Activated T-helper 1 cell treated with Interleukin-2 at 50 U/mL for 16 hours (primary cell): ENCODE results near the gene FAM174B.

ENCODE experiments used
- DNase-seq: peaks from one replicate; pipeline ENCODE4 v3.0.0-alpha.2; 2020; ENCODE audit warnings: low read depth

FAM174B gene

DNA sequence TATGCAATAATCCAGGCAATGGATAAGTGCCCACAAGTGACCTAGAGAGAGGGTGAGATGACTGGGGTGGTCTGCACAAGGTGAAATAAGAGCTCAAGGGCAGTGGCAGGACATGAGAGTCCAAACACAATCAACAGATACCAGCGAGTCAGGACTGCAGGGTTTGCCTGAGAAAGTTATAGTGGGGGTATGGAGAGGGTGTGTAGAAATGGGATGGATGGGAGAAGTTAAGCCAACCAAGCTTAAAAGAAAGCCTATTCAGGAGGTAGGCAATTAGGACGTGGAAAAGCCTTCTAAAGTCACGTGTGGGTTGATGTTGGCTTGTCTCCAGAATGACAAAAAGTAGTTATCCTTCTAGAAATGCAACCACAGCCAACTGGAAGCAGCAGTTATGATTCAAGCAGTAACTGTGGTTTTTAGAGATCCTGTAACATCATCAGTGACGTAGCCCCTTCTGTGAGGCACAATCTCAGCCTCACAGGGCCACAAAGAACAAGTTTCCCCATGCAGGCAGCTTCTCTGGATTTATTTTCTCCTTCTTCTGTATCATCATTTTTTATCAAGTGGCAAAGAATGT lies 56.1 kb downstream of the FAM174B start:
- no peak for DNase-seq

DNA sequence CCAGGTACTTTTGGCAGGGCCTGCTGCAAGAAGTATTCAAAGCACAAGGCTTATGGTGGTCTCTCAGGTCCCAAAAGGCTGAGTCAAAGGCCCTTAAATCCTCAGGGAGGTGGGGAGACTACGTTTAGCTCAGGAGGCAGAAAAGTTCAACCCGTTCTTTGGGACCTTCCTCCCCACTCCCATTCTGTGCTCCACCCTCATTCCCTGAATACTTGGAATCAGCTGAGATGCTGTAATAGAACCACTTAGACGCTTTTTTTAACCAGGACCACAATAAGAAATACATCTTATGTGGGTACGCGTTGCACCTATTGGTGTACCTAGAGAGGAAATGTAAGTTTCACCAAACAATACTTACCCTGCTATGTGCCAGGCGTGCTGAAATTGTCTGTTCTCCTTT lies 58.0 kb downstream of the FAM174B start:
- DNase-seq = no peak

DNA sequence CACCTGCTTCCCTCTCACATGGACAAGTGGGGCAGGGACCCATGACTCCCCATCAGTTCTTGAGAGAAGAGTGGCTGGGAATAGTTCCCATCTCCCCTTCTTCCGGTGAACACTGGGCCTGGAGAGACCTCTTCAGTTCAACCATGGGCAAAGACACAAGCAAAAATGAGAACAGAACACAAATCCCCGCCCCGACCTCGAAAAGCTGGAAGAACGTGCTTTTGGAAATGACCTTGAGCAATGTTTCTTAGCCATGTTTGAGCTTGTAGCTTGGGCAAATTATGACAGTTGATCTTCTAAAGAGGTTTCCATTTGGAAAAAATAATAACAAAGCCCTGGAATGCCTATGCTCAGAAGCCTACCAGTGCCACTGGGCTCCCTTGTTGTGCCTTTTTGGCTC lies 59.0 kb downstream of the FAM174B start:
- no peak for DNase-seq

DNA sequence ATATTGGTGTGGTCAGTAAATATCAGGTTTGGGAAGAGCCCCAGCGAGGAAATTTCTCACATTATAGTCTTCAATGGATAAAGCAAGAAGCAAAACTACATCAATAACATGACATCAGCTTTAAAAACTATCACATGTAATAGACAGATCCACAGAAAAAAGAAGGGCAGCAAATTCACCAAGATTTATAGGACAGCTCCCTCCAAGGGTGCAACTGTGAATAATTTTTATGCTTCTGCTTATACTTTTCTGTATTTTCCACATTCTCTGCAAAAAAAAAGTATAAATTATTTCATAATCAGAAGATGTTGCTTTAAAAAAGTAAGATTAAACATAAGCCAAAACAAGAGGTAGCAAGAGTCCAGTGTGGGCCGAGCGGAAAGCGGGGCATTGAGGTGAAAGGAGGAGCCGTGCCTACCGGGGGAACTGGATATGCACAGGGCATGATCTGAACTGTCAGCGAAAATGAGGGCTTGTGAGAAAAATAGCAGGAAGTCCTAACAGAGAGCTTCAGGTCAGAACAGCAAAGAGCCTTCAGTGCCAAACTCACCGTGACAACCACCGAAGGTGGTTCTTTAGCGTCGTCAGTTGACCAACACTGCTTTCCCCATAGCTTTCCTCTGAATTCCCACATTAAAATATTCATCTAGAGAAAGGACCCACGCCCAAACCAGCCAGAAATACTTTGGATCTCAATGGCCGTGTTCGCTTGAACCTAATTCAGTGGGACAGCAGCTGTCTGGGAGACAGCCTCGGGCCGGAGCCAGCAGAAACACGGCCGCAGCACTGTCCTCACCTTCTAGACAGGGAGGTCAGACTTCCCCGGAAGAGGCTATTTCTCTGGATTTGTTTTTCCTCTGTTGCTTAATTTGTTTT lies 59.8 kb downstream of the FAM174B start:
- no peak for DNase-seq

DNA sequence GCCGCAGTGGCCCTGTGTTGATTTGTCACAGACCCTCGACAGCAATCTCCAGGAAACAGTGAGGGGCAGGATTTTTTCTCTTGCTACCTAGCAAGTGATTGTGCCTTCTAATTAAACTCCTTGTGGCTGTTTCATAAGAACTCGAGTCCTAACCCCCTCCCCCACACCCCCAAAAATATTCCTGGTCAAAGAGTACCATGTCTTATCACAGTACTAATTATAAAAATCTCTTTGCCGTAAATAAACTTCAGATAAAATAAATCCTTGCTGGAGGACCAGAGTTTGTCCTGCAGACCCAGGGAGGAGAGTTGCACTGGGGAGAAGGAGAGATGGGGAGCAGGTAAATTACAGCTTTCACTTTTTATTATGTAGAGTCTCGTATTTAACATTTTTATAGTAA lies 64.3 kb downstream of the FAM174B start:
- no peak for DNase-seq

DNA sequence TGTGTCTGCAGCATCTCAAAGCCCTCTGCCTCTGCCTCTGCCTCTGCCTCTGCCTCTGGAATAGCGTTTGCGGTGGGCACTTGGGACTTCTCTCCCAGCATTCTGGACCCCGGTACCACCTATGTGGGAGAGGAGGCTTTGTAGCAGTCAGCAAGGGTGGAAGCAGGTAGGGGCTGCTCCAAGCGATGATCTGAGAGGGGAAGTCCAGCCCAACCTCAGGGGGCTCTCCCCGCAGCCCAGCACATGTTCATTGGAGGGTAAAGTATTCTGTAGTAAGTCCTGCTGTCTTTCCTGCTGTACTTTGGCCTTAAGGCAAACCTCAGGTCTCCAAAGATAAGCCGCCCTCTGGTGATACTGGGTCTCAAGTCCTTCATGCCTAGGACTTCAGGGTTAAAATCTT lies 68.6 kb downstream of the FAM174B start:
- DNase-seq = no peak

DNA sequence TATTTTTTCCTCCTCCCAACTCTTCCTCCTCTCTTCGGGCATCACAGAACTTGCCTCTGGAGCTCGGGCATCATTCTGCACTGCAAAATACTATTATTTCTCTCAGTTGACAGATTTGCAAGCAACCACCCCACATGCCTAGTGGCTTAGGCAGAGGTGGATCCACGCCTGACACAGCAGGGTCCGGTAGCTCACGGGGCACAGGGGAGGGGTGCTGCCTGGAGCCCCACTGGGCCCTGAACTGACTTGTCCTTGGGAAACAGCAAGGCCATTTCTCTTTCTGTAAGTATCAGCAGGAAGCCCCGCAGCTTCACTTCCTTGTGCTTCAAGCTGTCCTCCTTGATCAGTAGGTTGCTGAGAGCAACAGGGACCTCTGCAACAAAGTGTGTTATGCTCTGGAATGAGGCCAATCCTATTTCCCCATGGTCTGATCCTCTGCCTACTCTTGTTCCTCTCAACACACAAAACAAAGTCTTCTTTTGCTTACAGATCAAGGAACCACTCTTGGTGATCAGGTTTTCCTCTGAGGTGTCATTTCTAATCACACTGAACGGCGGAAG lies 69.1 kb downstream of the FAM174B start:
- DNase-seq = no peak

DNA sequence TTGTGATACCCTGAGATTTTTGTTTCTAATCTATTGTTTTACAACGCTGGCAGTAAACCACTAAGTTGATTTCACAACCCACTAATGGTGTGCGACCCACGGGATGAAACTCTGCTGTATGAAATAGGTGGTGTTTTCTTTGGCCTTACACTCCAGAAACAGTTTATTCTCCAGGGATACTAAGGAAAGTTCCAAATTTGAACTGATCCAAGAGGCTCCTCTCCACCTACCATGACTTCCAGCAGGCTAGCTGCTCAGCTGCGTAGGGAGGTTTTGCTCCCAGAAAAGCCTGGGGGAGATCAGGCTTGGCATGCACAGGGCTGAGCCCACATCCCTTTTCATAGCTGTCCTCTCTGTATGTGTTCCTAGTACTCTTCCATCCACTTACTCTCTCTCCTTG lies 71.5 kb downstream of the FAM174B start:
- no peak for DNase-seq

DNA sequence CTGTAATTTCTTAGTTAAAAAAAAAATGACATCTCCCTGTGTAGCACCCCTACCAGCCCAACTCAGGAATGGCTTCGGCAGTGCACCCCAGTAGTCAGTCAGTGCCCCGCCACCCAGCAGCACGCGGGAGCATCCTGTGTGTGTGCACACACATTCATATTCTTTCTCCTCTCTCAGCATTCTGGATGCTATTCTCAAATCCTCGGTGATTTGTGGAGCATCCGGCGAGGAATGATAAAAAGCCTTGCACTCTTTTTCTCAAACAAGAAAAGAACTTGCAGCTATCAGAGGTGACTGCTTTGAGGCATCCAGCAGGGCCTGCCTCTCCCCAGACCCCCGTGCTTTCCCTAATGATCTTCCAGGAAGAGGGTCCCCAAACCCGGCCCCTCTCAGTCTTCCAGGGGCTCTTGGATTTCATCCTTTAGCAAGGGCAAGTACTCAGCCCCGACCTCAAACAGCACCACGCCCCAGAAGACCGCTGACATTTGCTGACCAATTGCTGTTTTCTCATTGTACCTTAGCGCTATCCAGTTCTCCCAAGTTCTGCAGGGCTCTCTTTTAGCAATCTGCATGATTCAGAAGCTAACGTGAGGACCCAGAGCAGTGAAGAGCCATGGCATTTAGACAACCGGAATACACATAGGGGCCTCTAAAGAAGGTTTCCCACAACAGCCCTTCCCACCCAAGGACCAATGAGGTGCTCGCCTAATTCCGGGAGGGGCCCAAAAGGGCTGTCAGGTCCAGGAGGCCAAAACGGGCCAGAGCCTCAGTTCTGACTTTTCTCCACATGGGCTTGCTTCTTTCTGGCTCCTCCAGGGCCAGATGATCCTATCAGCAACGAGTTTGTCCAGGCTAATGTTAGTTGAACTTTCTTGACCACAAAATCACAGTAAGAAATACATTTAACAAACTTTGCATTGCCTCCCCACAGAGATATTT lies 72.2 kb downstream of the FAM174B start:
- no peak for DNase-seq

DNA sequence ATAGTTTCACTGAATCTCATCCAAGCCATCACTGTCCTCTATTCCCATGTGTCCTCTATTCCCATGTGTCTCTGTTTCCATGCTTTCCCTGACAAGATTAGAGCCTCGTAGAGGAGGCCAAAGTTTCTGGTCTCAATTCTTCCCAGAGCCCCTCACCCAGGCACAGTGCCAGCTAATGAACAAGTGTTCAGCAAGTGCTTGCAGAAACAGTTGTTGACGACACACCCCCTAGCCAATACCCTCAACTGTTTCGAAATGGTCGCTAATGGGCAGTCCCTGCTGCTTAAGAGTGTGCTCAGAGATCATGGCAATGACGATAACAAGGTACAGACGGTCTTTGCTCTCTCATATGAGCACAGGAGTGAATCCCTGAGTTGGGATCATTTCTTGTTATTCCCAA lies 73.4 kb downstream of the FAM174B start:
- DNase-seq = no peak

DNA sequence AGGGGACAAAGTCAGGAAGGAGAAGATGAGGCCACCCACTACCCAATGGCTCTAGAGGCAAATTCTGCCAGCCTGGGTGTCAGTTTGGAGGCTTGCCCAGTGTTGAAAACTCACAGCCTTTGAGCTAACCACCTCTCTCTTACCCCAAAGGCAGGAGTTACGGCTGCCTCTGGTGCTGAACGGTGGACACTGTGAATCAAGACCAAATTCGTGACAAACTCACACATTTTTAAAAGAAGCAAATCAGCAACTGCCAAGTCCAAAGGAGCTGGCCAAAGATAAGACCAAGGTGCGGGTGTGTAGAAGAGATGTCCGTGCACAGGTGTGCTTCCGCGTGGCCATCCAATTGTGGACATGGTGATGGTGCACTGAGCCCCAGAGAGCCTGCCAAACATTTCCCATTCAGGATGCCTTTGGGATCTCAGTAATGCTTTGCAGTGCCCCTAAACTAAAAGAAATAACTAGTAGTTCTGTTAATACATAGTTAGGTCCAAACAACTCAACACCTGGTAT lies 74.6 kb downstream of the FAM174B start:
- no peak for DNase-seq

DNA sequence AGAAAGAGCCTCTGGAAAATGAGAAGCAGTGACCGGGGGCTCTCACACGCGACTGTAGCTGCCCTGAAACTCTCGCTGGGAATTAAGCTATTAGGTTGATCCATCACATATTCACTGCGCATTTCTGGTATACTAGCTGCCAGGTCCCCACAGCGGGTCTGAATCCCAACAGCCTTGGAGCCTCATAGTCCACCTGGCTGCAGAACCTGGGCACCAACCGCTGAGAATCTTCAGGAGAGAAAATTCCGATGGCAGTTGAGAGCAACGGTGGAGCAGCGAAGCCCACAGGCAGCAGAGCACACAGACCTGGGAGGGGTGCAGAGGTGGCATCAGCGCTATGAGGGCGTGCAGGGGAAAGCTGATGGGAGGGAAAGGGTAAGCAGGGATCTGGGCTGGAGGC lies 75.1 kb downstream of the FAM174B start:
- no peak for DNase-seq

DNA sequence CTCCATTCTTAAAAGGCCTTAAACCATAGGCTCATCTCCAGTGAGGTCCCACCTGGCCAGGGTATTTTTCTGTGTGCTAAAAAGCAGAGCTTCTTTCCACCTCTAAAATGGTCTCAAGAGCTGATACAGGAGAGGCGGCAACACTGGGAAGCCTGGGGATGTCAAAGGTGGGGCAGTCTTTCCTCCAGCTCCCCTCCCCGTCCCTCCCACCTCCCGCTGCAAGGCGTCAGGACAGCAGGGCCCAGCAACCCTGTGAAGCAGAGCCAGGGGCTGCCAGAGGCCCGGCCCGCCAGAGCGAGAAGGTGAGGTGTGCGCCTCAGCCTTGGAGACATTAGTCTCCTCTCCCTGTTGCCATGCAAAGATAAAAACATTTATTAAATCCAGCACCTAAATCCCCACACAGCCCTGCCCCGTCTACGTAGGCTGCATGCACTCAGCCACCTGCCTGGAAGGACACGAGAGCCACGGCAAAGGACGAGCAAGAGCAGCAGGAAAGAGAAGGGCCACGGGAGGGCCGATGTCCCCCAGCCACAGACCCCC lies 75.6 kb downstream of the FAM174B start:
- no peak for DNase-seq

DNA sequence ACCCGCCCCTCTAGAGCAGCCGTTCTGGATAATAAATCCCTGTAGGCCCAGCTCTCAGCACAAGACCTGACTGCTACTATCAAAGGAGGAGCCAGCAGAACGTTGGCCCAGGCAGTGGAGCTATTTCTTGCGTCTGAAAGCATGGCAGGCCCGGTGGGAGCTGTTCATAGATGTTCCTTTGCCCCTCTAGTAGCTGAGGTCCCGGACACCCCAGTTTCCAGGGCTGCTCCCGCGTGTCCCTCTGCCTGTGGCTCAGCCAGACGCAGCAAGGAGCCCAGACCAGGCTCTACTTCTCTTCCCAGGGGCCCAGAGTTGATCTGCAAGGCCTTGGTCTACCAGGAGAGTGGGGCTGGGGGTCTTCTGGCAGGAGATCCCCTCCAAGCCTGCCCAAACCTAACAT lies 76.1 kb downstream of the FAM174B start:
- no peak for DNase-seq

DNA sequence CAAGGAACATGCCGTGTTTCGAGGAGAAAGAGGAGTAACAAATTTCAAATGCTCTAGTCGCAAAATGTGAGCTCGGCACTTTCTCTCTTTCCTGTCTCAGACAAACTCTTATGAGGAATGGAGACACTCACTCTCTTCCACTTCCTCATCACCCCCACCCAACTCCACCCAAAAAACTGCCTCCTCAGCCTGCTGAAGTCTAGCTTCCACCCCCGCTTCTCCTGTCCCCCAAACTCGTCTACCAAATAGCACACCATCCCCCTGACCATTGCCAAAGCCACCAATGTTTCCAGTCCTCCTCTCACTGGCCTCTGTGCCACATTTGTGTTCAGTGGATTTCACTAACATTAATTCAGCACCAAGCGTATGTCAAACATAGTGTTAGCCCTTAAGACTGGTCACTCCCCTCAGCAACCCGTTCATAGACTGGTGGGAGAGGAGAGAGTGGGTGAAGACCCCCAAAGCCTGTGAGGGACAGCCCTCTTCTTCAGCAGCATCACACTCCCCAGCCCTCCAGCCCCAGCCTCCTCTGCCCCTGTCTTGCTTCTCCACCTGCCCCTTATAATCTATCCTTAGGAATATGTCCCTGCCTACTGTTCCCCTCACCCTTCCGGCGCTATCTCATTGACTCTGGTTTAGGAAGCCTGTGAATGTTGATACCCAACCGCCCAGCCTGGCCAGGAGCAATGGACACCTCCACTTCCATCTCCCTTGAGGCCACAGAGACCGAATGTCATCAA lies 77.3 kb downstream of the FAM174B start:
- DNase-seq = no peak

DNA sequence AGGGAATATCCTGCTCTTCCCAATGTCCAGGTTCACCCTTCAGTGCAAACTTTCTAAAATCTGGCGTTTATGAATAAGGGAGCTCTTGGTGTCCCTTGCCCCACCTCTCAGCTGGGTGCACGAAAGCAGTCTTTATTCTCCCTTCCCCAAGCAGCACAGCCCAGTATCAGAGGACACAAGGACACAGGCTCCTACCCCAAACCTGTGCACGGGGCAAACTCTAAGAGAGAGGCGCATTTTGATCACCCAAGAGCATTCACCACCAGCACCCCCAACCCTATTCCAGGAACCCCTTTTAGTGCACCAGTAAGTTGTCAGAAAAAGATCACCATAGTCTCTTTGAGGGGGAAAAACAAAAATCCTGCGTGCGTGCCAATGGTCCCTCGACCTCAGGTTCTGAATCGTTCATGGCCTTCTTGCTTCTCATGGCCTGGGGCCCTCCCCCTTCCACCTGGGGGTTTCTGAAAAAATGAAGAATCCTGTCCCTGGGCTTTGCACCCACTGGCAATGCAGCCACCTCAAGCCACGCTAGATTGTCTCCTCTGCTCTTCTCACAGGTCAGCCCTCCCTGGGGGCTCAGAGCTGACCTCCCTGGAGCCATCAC lies 78.9 kb downstream of the FAM174B start:
- DNase-seq = no peak

DNA sequence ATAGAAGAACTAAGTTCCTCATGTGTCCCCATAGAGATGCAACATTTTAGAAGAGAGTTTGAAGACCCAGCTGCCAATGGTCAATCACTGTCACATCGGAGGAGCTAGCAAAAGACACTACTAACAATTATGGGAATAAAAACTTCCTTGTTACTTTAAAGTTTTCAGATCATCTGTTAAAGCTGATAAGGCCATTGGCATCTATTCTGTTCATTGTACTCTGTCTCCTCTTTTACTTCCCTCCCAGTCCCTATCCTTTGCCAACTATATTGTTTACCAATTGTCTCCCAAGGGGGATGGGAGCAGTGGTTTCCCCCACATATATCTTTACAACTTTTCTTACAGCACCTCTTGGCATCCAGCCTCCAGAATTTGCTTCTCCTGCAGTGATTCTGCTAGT lies 81.0 kb downstream of the FAM174B start:
- DNase-seq = no peak

DNA sequence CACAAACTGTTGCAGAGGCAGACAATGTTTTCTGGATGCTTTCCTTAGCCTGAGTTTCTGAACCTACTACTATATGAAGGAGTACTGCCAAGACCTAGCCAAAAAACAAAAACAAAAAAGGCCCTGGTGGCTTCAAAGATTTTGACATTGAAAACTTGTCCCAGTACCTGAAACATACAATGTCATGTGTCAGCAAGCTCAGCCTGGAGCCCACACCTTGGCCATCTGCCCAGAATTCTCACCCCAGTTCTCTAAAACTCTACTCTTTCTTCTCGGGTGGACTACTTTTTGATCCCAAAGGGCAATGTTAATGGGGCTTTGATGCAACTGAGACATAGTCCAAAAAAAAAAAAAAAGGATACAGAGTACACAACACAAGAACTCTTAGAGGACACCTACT lies 81.4 kb downstream of the FAM174B start:
- DNase-seq = no peak

DNA sequence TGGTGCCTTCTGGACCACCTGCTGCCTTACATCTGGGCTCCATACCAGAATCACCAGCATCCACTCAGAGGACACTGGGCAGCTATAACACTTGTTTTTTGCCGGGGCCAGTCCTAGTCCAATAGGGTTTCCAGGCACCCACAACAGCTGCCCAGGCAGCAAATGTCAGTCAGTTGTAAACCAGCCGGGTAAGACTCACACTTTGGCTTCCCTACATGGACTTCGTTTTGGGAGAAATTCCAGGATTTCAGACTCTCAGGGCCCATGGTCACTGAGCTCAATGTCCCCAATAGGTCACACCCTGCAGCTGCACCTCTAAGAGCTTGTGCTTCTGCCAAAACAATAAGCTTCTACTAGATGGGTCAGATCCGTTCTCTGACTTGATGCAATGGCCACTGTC lies 83.8 kb downstream of the FAM174B start:
- DNase-seq = no peak

DNA sequence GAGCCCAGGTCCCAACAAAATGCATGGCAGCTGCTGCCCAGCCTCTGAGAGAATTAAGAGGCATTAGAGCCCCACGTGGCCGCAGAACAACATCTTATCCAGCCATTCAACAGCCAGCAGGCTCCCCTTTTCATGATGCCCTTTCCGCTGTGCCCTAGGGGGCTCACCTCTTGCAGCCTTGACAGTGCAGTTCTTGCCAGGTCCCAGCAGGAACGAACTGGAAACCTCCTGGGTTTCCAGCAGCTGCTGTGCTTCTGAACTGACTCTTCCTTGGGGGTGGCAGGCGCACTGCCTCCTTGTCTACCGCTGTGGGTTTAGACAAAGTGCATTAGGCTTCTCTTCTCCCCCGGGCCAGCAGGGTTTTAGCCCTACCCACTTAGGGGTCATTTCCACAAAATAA lies 85.2 kb downstream of the FAM174B start:
- DNase-seq = no peak

DNA sequence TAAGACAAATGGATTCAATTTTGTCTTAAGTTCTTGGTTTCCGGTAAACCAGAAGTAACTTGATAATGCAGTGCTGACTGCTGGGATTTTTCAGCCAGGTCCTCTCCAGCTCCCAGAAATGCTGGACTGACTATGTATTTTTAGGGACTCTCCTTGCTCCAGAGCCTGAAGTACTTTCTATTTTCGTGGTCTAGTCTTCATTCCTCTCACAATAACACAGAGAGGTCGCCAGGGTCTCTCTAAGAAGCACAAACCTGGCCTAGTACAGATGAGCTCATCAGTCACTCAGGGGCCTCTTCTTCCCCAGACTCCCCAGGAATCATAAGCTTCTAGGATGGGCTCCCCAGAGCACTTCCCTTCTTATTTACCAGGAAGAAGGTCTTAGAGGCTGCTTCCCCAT lies 85.8 kb downstream of the FAM174B start:
- no peak for DNase-seq
